NCI-H69 (cell line): Measurements from ENCODE around the gene CCNE1.
"Not testable (repeated sequence)": the region's sequence is repeated elsewhere in the genome, so short reads cannot be mapped to it uniquely, and the experiment has no call there.

Source experiments
- DNase-seq: peaks from one replicate; lab custom pipeline; 2025; lab: John Stamatoyannopoulos, UW

CCNE1 gene

DNA sequence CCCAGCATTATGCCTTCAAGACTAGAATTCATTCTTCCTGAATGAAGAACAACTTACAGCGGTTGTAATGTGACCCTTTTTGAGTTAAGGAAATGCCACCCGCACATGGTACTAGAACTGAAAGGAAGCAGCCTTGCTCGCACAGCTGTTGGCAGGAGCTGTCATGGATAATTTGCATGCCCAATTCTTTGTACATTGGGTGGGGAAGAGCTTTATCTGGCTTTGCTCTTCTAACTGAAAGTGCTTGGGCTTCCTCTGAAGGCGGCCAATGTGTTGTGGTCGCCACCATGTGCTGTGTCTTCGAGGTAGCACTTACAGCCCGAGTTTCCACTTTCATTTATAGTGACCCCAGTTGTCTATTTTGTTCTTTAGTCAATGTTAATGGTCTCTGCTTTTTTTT is 3.4 kb downstream of the CCNE1 start:
- no peak for DNase-seq

DNA sequence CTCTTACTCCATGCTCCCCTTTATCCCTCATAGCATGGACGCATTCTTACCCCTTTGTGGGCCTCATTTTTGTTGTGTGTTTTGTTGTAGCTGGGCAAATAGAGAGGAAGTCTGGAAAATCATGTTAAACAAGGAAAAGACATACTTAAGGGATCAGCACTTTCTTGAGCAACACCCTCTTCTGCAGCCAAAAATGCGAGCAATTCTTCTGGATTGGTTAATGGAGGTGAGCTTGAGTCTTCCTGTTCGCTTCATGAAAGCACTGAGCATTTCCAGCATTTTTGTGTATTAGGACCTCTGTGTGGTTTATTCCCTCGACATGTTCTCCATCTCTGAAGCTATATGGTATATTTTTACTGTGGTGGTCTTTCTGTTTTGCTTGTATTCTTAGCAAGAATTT is 5.5 kb downstream of the CCNE1 start:
- no peak for DNase-seq

DNA sequence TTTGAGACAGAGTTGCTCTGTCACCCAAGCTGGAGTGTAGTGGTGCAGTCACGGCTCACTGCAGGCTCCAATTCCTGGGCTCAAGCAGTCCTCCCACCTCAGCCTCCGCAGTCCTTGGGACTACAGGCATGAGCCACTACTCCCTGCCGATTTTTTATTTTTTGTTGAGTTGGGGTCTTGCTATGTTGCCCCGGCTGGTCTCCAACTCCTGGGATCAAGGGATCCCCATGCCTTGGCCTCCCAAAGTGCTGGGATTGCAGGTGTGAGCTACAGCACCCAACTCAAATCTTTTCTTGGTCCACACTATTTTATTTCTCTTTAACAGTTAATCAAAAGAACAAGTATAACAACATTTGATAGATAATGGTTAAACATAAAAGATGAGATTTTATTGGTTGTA is 7.5 kb downstream of the CCNE1 start:
- no peak for DNase-seq

DNA sequence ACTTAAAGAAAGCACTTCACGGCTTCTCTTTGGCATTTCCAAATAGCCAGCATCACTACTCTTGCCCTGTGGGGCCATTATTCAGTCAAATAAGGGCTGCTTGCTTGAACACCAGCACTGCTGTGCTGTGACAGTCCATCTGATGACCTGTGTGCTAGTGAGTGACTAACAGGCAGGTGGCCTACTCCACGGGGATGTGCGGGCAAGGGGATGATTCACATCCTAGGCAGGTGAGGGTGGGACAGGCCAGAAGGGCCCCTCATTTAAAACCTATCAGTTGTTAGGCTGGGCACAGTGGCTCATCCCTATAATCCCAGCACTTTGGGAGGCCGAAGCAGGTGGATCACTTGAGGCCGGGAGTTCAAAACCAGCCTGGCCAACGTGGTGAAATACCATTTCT is 8.2 kb downstream of the CCNE1 start:
- no peak for DNase-seq

DNA sequence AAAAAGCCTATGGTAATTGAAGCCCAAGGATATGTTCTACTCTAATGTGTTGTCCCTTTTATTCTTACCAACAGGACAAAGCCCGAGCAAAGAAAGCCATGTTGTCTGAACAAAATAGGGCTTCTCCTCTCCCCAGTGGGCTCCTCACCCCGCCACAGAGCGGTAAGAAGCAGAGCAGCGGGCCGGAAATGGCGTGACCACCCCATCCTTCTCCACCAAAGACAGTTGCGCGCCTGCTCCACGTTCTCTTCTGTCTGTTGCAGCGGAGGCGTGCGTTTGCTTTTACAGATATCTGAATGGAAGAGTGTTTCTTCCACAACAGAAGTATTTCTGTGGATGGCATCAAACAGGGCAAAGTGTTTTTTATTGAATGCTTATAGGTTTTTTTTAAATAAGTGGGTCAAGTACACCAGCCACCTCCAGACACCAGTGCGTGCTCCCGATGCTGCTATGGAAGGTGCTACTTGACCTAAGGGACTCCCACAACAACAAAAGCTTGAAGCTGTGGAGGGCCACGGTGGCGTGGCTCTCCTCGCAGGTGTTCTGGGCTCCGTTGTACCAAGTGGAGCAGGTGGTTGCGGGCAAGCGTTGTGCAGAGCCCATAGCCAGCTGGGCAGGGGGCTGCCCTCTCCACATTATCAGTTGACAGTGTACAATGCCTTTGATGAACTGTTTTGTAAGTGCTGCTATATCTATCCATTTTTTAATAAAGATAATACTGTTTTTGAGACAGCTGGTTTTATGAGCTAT is 12.0 kb downstream of the CCNE1 start:
- no peak for DNase-seq

DNA sequence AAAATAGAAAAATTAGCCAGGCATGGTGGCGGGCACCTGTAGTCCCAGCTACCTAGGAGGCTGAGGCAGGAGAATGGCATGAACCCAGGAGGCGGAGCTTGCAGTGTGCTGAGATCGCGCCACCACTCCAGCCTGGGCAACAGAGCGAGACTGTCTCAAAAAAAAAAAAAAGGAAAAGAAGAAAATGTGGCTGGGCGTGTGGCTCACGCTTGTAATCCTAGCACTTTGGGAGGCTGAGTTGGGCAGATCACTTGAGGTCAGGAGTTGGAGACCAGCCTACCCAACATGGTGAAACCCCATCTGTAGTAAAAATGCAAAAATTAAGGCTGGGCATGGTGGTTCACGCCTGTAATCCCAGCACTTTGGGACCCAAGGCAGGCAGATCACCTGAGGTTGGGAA is 13.5 kb downstream of the CCNE1 start:
- not testable (repeated sequence) for DNase-seq

- peak; percentile 50 for DNase-seq
Measured at GRCh38 chr19:29831041-29831548, 19.3 kb downstream of the CCNE1 start.

- DNase-seq = no peak
Measured at GRCh38 chr19:29831686-29832085, 19.9 kb downstream of the CCNE1 start.

DNA sequence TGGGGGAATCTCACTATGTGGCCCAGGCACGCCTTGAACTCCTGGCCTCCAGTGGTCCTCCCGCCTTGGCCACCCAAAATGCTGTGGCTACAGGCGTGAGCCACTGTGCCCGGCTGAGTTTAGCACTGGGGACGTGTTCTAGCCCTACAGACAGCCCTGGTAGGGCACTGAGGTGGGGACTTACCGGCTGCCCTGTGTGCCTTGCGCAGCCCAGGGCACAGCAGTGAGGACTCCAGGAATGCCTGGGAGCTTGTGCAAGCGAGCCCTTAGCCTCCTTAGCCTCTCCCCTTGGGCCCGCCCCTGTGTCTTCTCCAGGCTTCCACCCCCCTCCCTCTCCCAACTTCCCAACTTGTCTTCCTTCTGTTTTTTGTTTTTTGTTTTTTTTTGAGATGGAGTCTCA is 21.0 kb downstream of the CCNE1 start:
- no peak for DNase-seq

DNA sequence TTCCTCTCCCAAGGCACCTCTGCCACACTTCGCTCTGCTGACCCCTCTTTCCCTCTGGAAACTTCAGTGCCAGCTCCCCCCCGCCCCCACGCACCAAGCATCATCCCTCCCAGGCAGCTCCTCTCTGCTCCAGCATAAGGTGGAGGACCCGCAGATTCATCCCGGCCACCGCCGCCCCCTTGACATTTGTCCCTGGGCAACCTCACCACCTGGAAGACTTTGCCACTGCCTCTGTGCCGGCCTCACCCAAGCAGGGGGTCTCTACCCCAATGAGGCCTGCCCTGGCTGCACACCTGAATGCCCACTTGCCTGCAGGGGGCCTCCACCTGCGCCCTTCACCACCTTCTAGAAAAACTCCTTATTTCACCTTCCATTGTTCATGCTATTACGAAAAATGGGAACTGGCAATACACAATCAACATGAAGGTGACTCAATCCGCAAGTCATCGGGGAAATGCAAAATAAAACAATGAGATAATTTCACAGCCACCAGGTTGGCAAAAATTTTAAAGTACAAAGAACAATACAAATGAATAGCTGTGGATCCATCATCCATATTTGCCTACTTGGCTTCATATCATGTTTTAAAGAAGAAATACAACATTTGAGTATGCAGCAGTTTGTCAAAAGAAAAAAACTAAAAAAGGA is 21.9 kb downstream of the CCNE1 start:
- no peak for DNase-seq

- DNase-seq = no peak
Measured at GRCh38 chr19:29834991-29835846, 23.4 kb downstream of the CCNE1 start.

DNA sequence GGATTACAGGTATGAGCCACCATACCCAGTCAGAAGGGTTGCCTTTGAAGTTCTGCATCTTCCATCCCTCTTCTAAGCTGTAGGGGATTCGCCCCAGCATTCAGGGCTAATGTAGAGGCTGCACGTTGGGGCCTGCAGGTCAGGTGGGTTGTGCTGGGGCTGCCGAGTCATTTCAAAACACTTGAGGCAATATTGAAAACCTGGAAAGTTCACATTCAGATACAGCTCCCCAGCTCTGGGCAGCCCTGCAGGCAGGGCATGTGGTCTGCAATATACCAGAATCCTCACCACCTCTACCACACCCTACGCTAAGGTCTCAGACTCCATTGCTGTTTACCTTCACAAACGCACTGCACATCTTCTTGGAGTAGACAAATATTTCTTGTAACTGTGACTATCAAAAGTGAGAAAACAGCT is 24.6 kb downstream of the CCNE1 start:
- no peak for DNase-seq

DNA sequence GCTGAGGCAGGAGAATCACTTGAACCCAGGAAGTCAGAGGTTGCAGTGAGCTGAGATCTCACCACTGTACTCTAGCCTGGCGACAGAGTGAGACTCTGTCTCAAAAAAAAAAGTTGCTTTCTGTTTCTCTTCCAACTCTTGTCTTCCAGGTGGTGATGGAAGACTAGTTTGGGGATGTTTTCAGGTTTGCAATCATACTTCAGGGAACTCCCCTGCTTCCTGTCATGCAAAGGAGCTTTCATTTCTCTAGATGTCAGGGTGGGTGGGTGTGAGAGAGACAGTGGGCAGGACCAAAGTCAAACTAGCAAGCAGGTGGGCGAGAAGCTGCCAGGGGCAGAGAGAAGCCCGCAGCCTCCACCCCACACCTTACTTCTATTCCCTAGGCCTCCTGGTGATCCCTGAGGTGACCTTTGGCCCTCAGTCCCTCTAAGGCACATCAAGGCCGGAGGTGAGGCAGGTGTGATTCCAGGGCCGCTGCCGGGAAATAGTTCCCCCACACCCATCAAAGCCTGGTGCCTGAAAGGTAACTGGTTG is 25.7 kb downstream of the CCNE1 start:
- no peak for DNase-seq

DNA sequence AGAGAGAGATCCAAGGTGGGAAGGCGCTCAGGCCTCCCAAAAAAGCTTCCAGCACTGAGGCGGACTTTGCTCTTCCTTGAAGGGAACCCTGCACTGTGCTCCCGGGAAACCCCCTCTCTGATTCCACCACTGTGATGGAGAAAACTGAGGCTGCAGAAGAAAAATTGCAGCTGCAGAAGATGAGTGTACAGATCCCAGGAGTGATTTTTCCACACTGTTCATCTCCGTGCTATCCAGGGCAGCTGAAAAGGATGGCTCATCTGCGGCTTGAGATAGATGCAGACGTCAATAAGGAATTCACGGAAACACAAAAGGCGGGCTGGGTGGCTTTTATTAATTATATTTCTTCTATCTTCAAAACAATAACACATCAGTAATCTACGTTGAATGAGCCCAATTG is 26.2 kb downstream of the CCNE1 start:
- no peak for DNase-seq

- no peak for DNase-seq
Measured at GRCh38 chr19:29840066-29840950, 28.5 kb downstream of the CCNE1 start.

GRCh38 chr19:29841209-29841558 is 29.4 kb downstream of the CCNE1 start:
- DNase-seq = no peak

GRCh38 chr19:29841559-29842367 is 30.0 kb downstream of the CCNE1 start:
- peak; percentile 46 for DNase-seq

DNA sequence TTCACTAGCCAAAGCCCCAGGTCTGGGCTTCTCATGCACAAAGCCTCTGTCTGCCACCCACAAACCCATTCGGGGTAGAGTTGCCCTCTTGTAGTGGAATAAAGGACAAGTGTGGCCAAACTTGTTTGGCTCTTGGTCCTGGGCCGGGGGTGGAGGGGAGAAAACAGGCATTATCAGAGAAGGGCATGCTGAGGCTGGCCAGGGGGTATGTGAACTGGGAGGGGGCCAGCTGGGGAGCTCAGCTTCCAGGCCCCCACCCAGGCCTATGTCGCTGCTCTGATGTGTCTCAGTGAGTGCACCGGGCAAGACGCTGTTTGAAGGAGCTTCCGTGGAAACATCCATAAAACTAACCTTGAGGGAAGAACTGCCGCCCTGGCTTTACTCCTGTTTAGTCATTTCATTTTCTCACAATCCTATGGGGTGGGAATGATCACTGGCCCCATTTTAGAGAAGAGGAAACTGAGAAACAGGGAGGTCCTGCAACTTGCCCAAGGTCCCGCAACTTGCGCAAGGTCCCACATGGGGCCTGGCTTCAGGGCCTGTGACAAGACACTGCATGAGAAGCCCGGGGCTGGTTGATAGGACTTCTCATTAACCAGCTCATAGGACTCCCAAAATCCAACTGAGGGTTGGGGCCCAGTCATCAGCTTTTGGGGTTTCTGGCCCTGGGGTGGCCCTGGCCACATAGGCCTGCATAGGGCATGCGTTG is 30.8 kb downstream of the CCNE1 start:
- DNase-seq = no peak

DNA sequence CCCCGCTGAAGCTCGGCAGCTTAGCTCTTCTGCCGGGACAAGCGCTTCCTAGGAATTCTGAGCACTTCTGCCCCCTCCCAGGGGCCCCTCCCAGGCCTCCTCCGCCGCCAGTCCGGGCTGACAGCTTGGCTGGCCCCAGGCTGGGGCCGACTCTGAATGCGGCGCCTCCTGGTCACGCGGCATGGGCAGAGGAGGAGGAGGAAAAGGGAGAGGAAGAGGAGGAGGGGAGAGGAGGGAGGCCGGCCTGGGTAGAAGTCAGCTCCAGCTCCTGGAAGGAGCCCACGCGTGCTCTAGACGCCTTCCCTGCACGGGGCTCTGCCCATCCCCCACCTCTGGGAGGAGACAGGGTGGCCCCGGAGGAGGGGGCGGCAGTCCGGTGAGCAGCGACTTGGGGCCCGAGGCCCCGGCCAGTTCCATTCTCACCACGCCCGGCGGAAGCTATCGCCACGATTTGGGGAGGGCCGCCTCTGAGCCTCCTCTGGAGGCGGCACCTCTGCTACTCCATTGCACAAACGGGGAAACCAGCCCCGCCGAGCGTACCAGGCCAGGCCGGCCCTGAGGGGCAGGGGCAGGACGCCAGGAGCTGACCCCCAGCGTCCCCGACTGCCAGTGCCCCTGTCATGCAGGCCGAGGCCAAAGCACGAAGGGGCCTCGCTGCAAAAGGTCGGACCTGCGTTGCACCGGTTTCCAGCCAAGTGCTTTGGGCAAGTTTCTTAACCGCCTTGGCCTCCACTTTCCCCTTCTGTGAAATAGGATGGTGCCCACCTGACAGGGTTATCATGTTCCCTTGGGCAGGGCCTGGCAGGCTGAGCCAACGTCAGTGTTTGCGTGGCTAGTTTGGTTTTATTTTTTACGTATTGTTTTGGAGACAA is 31.6 kb downstream of the CCNE1 start:
- DNase-seq = peak; percentile 48
